HTR-8/SVneo (cell line): ENCODE data around the gene TMEM258.

Source experiments
- DNase-seq: peaks from one replicate; pipeline ENCODE4 v3.0.0; 2011; ENCODE audit warnings: low spot score, mixed read lengths; ENCODE audit not compliant: insufficient read length
- FAIRE-seq: peaks from 2 replicates; lab custom pipeline; 2011; peaks lifted over from hg19 to GRCh38; lab: Jason Lieb, UNC

Gene TMEM258

GRCh38 chr11:61764606-61765260 lies 27.7 kb downstream of the TMEM258 start:
- DNase-seq (no peak), FAIRE-seq (no peak)

GRCh38 chr11:61763930-61764605 lies 28.3 kb downstream of the TMEM258 start:
- FAIRE-seq, result no peak

GRCh38 chr11:61762798-61763197 lies 29.6 kb downstream of the TMEM258 start:
- FAIRE-seq, result no peak
- DNase-seq, result no peak

More at GRCh38 chr11:61763930-61764605, 28.3 kb downstream of the TMEM258 start:
- DNase-seq, result no peak

- no peak for DNase-seq
- no peak for FAIRE-seq
Measured at GRCh38 chr11:61762223-61762615, 30.2 kb downstream of the TMEM258 start.

- FAIRE-seq (no peak), DNase-seq (no peak)
Measured at GRCh38 chr11:61761440-61762222, 30.8 kb downstream of the TMEM258 start.

GRCh38 chr11:61760946-61761345 lies 31.5 kb downstream of the TMEM258 start:
- DNase-seq, result no peak
- FAIRE-seq, result no peak

GRCh38 chr11:61757213-61757862 lies 35.1 kb downstream of the TMEM258 start:
- DNase-seq, result no peak
- no peak for FAIRE-seq

- DNase-seq, result peak; percentile 68
- no peak for FAIRE-seq
Measured at GRCh38 chr11:61756452-61757212, 35.8 kb downstream of the TMEM258 start.

- DNase-seq (no peak), FAIRE-seq (no peak)
Measured at GRCh38 chr11:61756147-61756451, 36.3 kb downstream of the TMEM258 start.

- DNase-seq (no peak), FAIRE-seq (no peak)
Measured at GRCh38 chr11:61754534-61755482, 37.6 kb downstream of the TMEM258 start.

- FAIRE-seq (no peak), DNase-seq (no peak)
Measured at GRCh38 chr11:61753672-61754071, 38.7 kb downstream of the TMEM258 start.

GRCh38 chr11:61752925-61753521 lies 39.4 kb downstream of the TMEM258 start:
- DNase-seq (no peak), FAIRE-seq (no peak)

- FAIRE-seq (no peak), DNase-seq (peak; percentile 67)
Measured at GRCh38 chr11:61752117-61752924, 40.1 kb downstream of the TMEM258 start, which contains the start of gene MYRF. Gene MYRF (plus strand): TSS chr11:61752636. CDS start chr11:61752745, 109 bp downstream.

GRCh38 chr11:61751384-61751783 lies 41.0 kb downstream of the TMEM258 start:
- DNase-seq, result no peak
- no peak for FAIRE-seq

GRCh38 chr11:61750631-61751273 lies 41.6 kb downstream of the TMEM258 start:
- FAIRE-seq (no peak), DNase-seq (no peak)

- FAIRE-seq, result no peak
- DNase-seq, result no peak
Measured at GRCh38 chr11:61749591-61750217, 42.7 kb downstream of the TMEM258 start.

- FAIRE-seq (no peak), DNase-seq (no peak)
Measured at GRCh38 chr11:61747967-61748285, 44.5 kb downstream of the TMEM258 start.
